K562 (cell line): ENCODE measurements around the gene LRP10. TPM values are rescaled to one million over a fixed set of nuclear protein-coding genes. Genes with fewer than 3 reads are reported as not detected.

Experiments
- ATAC-seq: fragments of 200-7000 bp; cut with Tn5 transposase; 3 replicates; pipeline ENCODE4 v1.9.1; 2020; ENCODE audit warnings: moderate library complexity
- BruUV-seq: library from RNA; stranded (reverse); fragments of 400-500 nt; replicated peaks from 2 replicates; lab custom pipeline; 2021; lab: Mats Ljungman, UMichigan
- CTCF ChIA-PET: fragments of 300-600 bp; formaldehyde crosslinking; extraction: SDS; loops from one replicate; lab custom pipeline; 2021; ENCODE audit warnings: low intra/inter-chr PET ratio; lab: Yijun Ruan, JAX
- POLR2A ChIA-PET: fragments of 300-600, 350-650 bp; sonication (Branson Sonifier 250); formaldehyde crosslinking; extraction: SDS; loops from one replicate; lab custom pipeline; 2021; ENCODE audit warnings: antibody characterized with exemption, inconsistent platforms; lab: Yijun Ruan, JAX
- DNase-seq, 4 experiments: peaks; one replicate each; pipeline versions ENCODE4 v3.0.0 to v3.0.0-alpha.2; 2011 to 2018; ENCODE audit warnings: low spot score in 3 of 4, mixed read lengths in 3 of 4; ENCODE audit errors: extremely low read depth in 1 of 4
- FAIRE-seq: peaks from 2 replicates; lab custom pipeline; 2011; peaks lifted over from hg19 to GRCh38; lab: Jason Lieb, UNC
- H2AFZ ChIP-seq: 2 replicates; pipeline ENCODE4 v1.6.0; 2011; ENCODE audit warnings: low read depth, low read length, control low read depth, inconsistent platforms
- H3K27ac ChIP-seq: fragments of 200-600 bp; 3 replicates; pipeline ENCODE4 v1.8.0; 2011; ENCODE audit warnings: low read depth, mild to moderate bottlenecking, control low read depth, inconsistent platforms, low read length, moderate library complexity, mixed read lengths; ENCODE audit errors: extremely low read depth
- H3K27me3 ChIP-seq, 2 experiments: fragments of 300-600 bp in 1 of 2; 2 replicates in 1 of 2; 3 replicates in 1 of 2; pipeline versions ENCODE4 v1.6.0 to v1.8.0; 2011; ENCODE audit warnings: inconsistent platforms in 2 of 2, low read length in 2 of 2, mild to moderate bottlenecking in 1 of 2, mixed read lengths in 1 of 2, moderate library complexity in 1 of 2; ENCODE audit not compliant: control insufficient read depth in 2 of 2, insufficient read depth in 2 of 2
- H3K36me3 ChIP-seq: fragments of 300-600 bp; 3 replicates; pipeline ENCODE4 v1.8.0; 2011; ENCODE audit warnings: mild to moderate bottlenecking, low read length, inconsistent platforms; ENCODE audit not compliant: control insufficient read depth, insufficient read depth
- H3K4me1 ChIP-seq, 2 experiments: fragments of 200-600 bp in 1 of 2; replicated peaks in 1 of 2; 2 replicates in 1 of 2; 3 replicates in 1 of 2; pipeline versions ENCODE4 v1.5.1 to v1.8.0; 2011; ENCODE audit warnings: inconsistent platforms in 2 of 2, low read length in 2 of 2, mild to moderate bottlenecking in 1 of 2, mixed read lengths in 1 of 2, moderate library complexity in 1 of 2; ENCODE audit not compliant: control insufficient read depth in 2 of 2, insufficient read depth in 2 of 2
- H3K4me2 ChIP-seq: 2 replicates; pipeline ENCODE4 v1.6.1; 2011; ENCODE audit warnings: low read length, control low read depth, inconsistent platforms, mixed read lengths; ENCODE audit not compliant: insufficient read depth
- H3K4me3 ChIP-seq: fragments of 200-600 bp; sonication (generic), shearing (Covaris generic); 2 replicates; pipeline ENCODE4 v1.5.1; 2016; ENCODE audit warnings: control low read depth, inconsistent platforms
- H3K79me2 ChIP-seq: fragments of 200-600 bp; 3 replicates; pipeline ENCODE4 v1.8.0; 2011; ENCODE audit warnings: low read length, inconsistent platforms; ENCODE audit not compliant: control insufficient read depth, insufficient read depth
- H3K9ac ChIP-seq, 2 experiments: 2 replicates each; pipeline versions ENCODE4 v1.6.0 to v1.6.1; 2011; ENCODE audit warnings: low read depth in 2 of 2, low read length in 2 of 2, control low read depth in 1 of 2, inconsistent platforms in 1 of 2, mild to moderate bottlenecking in 1 of 2, mixed read lengths in 1 of 2; ENCODE audit not compliant: insufficient read depth in 1 of 2
- H3K9me1 ChIP-seq: one replicate; pipeline ENCODE4 v1.6.0; 2011; ENCODE audit warnings: inconsistent platforms, mild to moderate bottlenecking, low read length, moderate library complexity; ENCODE audit not compliant: control insufficient read depth, insufficient read depth
- H3K9me3 ChIP-seq: replicated peaks from 2 replicates; pipeline ENCODE4 v1.5.1; 2011; ENCODE audit warnings: low read depth, low read length, inconsistent platforms; ENCODE audit not compliant: control insufficient read depth, insufficient read depth
- H4K20me1 ChIP-seq: replicated peaks from 2 replicates; pipeline ENCODE4 v1.6.1; 2011; ENCODE audit warnings: low read length, inconsistent platforms, mixed read lengths; ENCODE audit not compliant: control insufficient read depth, insufficient read depth
- CCNT2 ChIP-seq: IDR thresholded peaks from 2 replicates; pipeline ENCODE4 v1.6.1; 2011; ENCODE audit warnings: borderline replicate concordance, low read depth, mild to moderate bottlenecking, moderate library complexity, mixed read lengths, low read length; ENCODE audit not compliant: insufficient read length; ENCODE audit errors: extremely low read depth
- CREB1 ChIP-seq, 2 experiments: sonication (generic) in 1 of 2; formaldehyde crosslinking in 1 of 2; IDR thresholded peaks; 2 replicates each; pipeline versions ENCODE4 v1.6.1 to v1.8.0; 2012 to 2022; ENCODE audit warnings: inconsistent platforms in 1 of 2, mild to moderate bottlenecking in 1 of 2, missing genetic modification reagents in 1 of 2, moderate library complexity in 1 of 2
- HDAC3 ChIP-seq: fragments of 450-650 bp; IDR thresholded peaks from 2 replicates; pipeline ENCODE4 v1.6.1; 2018; ENCODE audit warnings: borderline replicate concordance, mild to moderate bottlenecking, moderate library complexity; ENCODE audit not compliant: partially characterized antibody
- MAFF ChIP-seq: IDR thresholded peaks from 2 replicates; pipeline ENCODE4 v1.6.1; 2012; ENCODE audit warnings: low read length, improper control_type of control experiment
- MYBL2 ChIP-seq, 2 experiments: fragments of 450-650 bp in 1 of 2; sonication (generic) in 1 of 2; formaldehyde crosslinking in 1 of 2; IDR thresholded peaks; 2 replicates each; pipeline versions ENCODE4 v1.6.1 to v1.8.1; 2017 to 2022; ENCODE audit warnings: borderline replicate concordance in 1 of 2, inconsistent platforms in 1 of 2, low read depth in 1 of 2, mild to moderate bottlenecking in 1 of 2, missing genetic modification reagents in 1 of 2, moderate library complexity in 1 of 2
- POU5F1 ChIP-seq: fragments of 150-350 bp; IDR thresholded peaks from 2 replicates; pipeline ENCODE4 v1.6.1; 2014; ENCODE audit warnings: borderline replicate concordance, low read length, low read depth, mild to moderate bottlenecking; ENCODE audit not compliant: partially characterized antibody
- SETDB1 ChIP-seq: IDR thresholded peaks from one replicate; pipeline ENCODE4 v1.6.1; 2012; ENCODE audit warnings: low read length, control low read depth, inconsistent platforms
- TCF7L2 ChIP-seq: fragments of 150-350 bp; IDR thresholded peaks from 2 replicates; pipeline ENCODE4 v1.6.1; 2016; ENCODE audit warnings: low read depth, mild to moderate bottlenecking, low read length, moderate library complexity
- ZC3H8 ChIP-seq: fragments of 450-650 bp; IDR thresholded peaks from 2 replicates; pipeline ENCODE4 v1.6.1; 2017
- ZNF280B ChIP-seq: fragments of 250-450 bp; sonication (Bioruptor Pico); IDR thresholded peaks from 2 replicates; pipeline ENCODE4 v1.5.1; 2021; ENCODE audit warnings: mild to moderate bottlenecking
- ZNF354B ChIP-seq: fragments of 250-450 bp; sonication (Bioruptor Pico); IDR thresholded peaks from 2 replicates; pipeline ENCODE4 v1.4.0; 2020
- ZNF696 ChIP-seq: fragments of 250-450 bp; sonication (Bioruptor Pico); conservative IDR thresholded peaks from 2 replicates; pipeline ENCODE4 v1.4.0; 2020; ENCODE audit warnings: mild to moderate bottlenecking, moderate library complexity
- ZSCAN29 ChIP-seq: fragments of 450-650 bp; IDR thresholded peaks from 2 replicates; pipeline ENCODE4 v1.6.1; 2017
- WGBS: fragments of 100-300 bp; shearing (Covaris generic); methylation state at CpG from one replicate; pipeline ENCODE4 v1.1.6; 2016; ENCODE audit warnings: low coverage, mixed read lengths; ENCODE audit not compliant: insufficient coverage; ENCODE audit errors: missing lambda C conversion rate; 5-methylcytosine and 5-hydroxymethylcytosine counted together
- in situ Hi-C: fragments of 300-500 bp; cut with MboI; formaldehyde crosslinking; loops from 4 replicates; pipeline ENCODE4 v1.15.0; 2018; ENCODE audit warnings: inconsistent platforms, mixed read lengths
- intact Hi-C: fragments of 100-400 bp; cut with micrococcal nuclease; formaldehyde crosslinking; loops from 2 replicates; pipeline ENCODE4 v1.14.2; 2022
- polyA plus RNA-seq, 8 experiments: library from polyadenylated mRNA; depleted of rRNA in 4 of 8; stranded (reverse) in 5 of 8; unstranded in 3 of 8; fragments of >200 nt; fragmentation: Nextera tagmentation in 2 of 8; fragmentation: Illumina TruSeq in 1 of 8; extraction: Ambion mirVana in 2 of 8; extraction: Trizol in 1 of 8; gene quantifications; 2 replicates each; pipeline versions ENCODE4 v1.2.1 to v1.2.3, GENCODE V29; 2011 to 2014; ENCODE audit warnings: inconsistent platforms in 1 of 8, missing spikeins in 1 of 8
- total RNA-seq, 7 experiments: library from RNA; depleted of rRNA in 6 of 7; stranded (reverse); fragments of >200 nt in 6 of 7; fragmentation: Illumina TruSeq in 2 of 7; extraction: Trizol in 2 of 7; gene quantifications; 2 replicates each; pipeline versions ENCODE4 v1.2.1 to v1.2.3, GENCODE V29; 2011 to 2021; ENCODE audit warnings: low replicate concordance in 1 of 7
- TF ChIP-seq, protein P1 (sequence below): fragments of 250-450 bp; sonication (Bioruptor Pico); IDR thresholded peaks from 2 replicates; pipeline ENCODE4 v1.5.0; 2020; ENCODE audit warnings: mild to moderate bottlenecking
- TF ChIP-seq, protein P2 (sequence below): sonication (generic); formaldehyde crosslinking; IDR thresholded peaks from 2 replicates; pipeline ENCODE4 v1.8.1; 2023; ENCODE audit warnings: mild to moderate bottlenecking, missing genetic modification reagents, moderate library complexity
- TF ChIP-seq, protein P3 (sequence below): sonication (generic); formaldehyde crosslinking; IDR thresholded peaks from 2 replicates; pipeline ENCODE4 v1.5.0; 2020; ENCODE audit warnings: missing genetic modification reagents

Gene LRP10
- total and polyA plus RNA-seq, 9 of the 15 experiments (the other 6 are each of a cell fraction or from before 2014, with no cell fraction given), result 1.3 to 45.5 (median 10.9) TPM

- no peaks in the 10 kb centered on the region for H4K20me1 ChIP-seq
- peak within 1 kb of the TSS; percentile 88 for H3K4me2 ChIP-seq
- H3K4me3 ChIP-seq, result peak within 1 kb of the TSS; percentile 90
- peak within 1 kb of the TSS; percentile 98 for H2AFZ ChIP-seq
- H3K9me1 ChIP-seq, result no peaks in the 10 kb centered on the region
- ATAC-seq (peak; percentile 90), DNase-seq (peak; percentile 90 to 96 (median 94)), FAIRE-seq (peak; percentile 95)
- peaks cover 38% of the 10 kb centered on the region for H3K36me3 ChIP-seq
- H3K4me1 ChIP-seq, result peaks cover 0 to 6% of the 10 kb centered on the region in 2 experiments; a peak in 4 of 5 replicates
- ChIA-PET POLR2A (interaction anchor here (0.7 to 1.7 kb wide), 14 partner anchors 9 to 127 kb away, joined by 3 to 10 read pairs (median 4); partner anchors contain the start of gene HAUS4), CTCF (interaction anchor here (0.9 kb wide), 1 partner anchor 12 kb away, joined by 3 read pairs; no protein-coding TSS in a partner anchor)
- intact Hi-C loops (no loop called here), in situ Hi-C loops (no loop called here)
- no peaks in the 10 kb centered on the region; the same call in 1 of the 2 replicates for H3K9me3 ChIP-seq
- no TSS peak for BruUV-seq
- peak within 1 kb of the TSS; percentile 96 to 98 for H3K9ac ChIP-seq
- peak within 1 kb of the TSS; percentile 95 for H3K27ac ChIP-seq
- WGBS, result under 1% methylated on average over 41 of the region's 41 CpGs
- no peaks in the 10 kb centered on the region for H3K27me3 ChIP-seq
- peaks cover 21% of the 10 kb centered on the region for H3K79me2 ChIP-seq
- TF ChIP-seq ZC3H8, result no peak
- TF ChIP-seq CCNT2, result no peak
- TF ChIP-seq SETDB1, result no peak
- no peak for TF ChIP-seq HDAC3
- TF ChIP-seq, protein P1, sequence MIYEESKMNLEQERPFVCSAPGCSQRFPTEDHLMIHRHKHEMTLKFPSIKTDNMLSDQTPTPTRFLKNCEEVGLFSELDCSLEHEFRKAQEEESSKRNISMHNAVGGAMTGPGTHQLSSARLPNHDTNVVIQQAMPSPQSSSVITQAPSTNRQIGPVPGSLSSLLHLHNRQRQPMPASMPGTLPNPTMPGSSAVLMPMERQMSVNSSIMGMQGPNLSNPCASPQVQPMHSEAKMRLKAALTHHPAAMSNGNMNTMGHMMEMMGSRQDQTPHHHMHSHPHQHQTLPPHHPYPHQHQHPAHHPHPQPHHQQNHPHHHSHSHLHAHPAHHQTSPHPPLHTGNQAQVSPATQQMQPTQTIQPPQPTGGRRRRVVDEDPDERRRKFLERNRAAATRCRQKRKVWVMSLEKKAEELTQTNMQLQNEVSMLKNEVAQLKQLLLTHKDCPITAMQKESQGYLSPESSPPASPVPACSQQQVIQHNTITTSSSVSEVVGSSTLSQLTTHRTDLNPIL (CRISPR knock-in tag), result no peak
- TF ChIP-seq CREB1 (IDR thresholded peaks at IDR 0.05), result no peak; the same call in 1 of the 2 replicates
- TF ChIP-seq CREB1 (CRISPR knock-in tag; IDR thresholded peaks at IDR 0.05), result peak; percentile 51
- peak; percentile 90 for TF ChIP-seq TCF7L2
- no peak for TF ChIP-seq ZNF354B (CRISPR knock-in tag)
- TF ChIP-seq, protein P2, sequence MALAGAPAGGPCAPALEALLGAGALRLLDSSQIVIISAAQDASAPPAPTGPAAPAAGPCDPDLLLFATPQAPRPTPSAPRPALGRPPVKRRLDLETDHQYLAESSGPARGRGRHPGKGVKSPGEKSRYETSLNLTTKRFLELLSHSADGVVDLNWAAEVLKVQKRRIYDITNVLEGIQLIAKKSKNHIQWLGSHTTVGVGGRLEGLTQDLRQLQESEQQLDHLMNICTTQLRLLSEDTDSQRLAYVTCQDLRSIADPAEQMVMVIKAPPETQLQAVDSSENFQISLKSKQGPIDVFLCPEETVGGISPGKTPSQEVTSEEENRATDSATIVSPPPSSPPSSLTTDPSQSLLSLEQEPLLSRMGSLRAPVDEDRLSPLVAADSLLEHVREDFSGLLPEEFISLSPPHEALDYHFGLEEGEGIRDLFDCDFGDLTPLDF (CRISPR knock-in tag), result no peak
- TF ChIP-seq ZNF280B (CRISPR knock-in tag), result no peak
- peak; percentile 41 for TF ChIP-seq POU5F1
- TF ChIP-seq, protein P3, sequence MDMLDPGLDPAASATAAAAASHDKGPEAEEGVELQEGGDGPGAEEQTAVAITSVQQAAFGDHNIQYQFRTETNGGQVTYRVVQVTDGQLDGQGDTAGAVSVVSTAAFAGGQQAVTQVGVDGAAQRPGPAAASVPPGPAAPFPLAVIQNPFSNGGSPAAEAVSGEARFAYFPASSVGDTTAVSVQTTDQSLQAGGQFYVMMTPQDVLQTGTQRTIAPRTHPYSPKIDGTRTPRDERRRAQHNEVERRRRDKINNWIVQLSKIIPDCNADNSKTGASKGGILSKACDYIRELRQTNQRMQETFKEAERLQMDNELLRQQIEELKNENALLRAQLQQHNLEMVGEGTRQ, result no peak
- no peak for TF ChIP-seq ZNF696
- TF ChIP-seq MAFF, result no peak
- no peak for TF ChIP-seq ZSCAN29
- no peak for TF ChIP-seq MYBL2 (IDR thresholded peaks at IDR 0.05; ENCODE audit: low read depth)
- no peak for TF ChIP-seq MYBL2 (CRISPR knock-in tag; IDR thresholded peaks at IDR 0.05; ENCODE audit: borderline replicate concordance)
These were observed 41.7 kb upstream of the LRP10 start, which contains the start of gene MRPL52 for GRCh38 chr14:22829661-22830442. MRPL52 (plus strand) TSS chr14:22829887; CDS start chr14:22829913, 26 bp downstream.
